Neutrophil (primary cell): ENCODE measurements around the gene TNS3.

Experiments
- H3K27ac ChIP-seq: fragments of 200-600 bp; sonication (generic); 2 replicates; pipeline ENCODE4 v1.5.1; 2016; ENCODE audit warnings: mild to moderate bottlenecking, moderate library complexity
- H3K27me3 ChIP-seq: fragments of 200-600 bp; sonication (generic); 2 replicates; pipeline ENCODE4 v1.6.0; 2016; ENCODE audit warnings: mild to moderate bottlenecking
- H3K36me3 ChIP-seq: fragments of 200-600 bp; sonication (generic); 2 replicates; pipeline ENCODE4 v1.5.1; 2017
- H3K4me1 ChIP-seq, 2 experiments: fragments of 200-600 bp in 1 of 2; sonication (generic) in 1 of 2; 1 replicate in 1 of 2; 2 replicates in 1 of 2; pipeline versions ENCODE4 v1.5.1 to v1.6.1; 2013 to 2016; ENCODE audit warnings: low read depth in 1 of 2, low read length in 1 of 2, mild to moderate bottlenecking in 1 of 2, moderate library complexity in 1 of 2; ENCODE audit not compliant: control insufficient read depth in 1 of 2, insufficient read depth in 1 of 2
- H3K4me3 ChIP-seq, 2 experiments: fragments of 200-600 bp in 1 of 2; sonication (generic) in 1 of 2; 1 replicate in 1 of 2; 2 replicates in 1 of 2; pipeline ENCODE4 v1.5.1; 2013 to 2016; ENCODE audit warnings: low read depth in 1 of 2, low read length in 1 of 2, mild to moderate bottlenecking in 1 of 2, moderate library complexity in 1 of 2
- H3K9me3 ChIP-seq: fragments of 200-600 bp; sonication (generic); 2 replicates; pipeline ENCODE4 v1.5.1; 2016
- TF ChIP-seq, protein P1 (sequence below): fragments of 200-600 bp; sonication (generic); IDR thresholded peaks from 2 replicates; pipeline ENCODE4 v1.5.1; 2016; ENCODE audit warnings: antibody characterized with exemption

TNS3 gene

DNA sequence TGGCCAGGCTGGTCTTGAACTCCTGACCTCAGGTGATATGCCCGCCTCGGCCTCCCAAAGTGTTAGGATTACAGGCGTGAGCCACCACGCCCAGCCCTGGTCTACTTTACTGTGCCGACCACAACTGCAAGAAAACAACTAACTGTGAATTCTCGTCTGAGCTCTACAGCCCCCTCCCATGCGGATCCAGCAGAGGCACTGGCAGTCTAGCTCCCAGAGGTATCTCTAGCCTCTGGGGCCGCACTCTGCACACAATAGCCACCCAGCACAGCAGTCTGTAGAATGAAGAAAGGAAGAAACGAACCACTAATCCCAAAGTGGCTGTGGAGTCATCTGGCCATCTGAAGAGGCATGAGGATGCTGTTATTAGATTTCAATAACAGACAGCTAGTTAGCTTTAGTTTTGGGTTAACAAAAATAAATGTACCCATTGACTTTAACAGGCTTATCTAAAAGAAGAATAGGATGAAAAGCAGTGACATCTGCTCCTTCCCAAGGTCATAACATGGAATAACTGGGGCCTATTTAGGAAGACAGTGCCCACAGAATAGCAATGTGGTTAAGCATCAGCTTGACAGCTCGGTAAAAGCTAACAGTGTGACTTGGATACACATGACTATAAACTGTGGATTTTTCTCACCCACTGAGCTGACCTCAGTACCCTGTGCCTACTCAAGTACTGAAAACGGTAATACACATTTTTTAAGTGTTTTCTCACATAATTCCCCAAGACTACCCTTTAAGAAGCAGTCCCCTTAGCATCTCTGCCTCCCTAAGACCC is 131.9 kb downstream of the TNS3 start:
- no peaks in the 10 kb centered on the region for H3K9me3 ChIP-seq
- H3K4me1 ChIP-seq: peaks cover 3 to 7% of the 10 kb centered on the region in 2 experiments
- H3K4me3 ChIP-seq: no peak overlapping the region
- TF ChIP-seq, protein P1, sequence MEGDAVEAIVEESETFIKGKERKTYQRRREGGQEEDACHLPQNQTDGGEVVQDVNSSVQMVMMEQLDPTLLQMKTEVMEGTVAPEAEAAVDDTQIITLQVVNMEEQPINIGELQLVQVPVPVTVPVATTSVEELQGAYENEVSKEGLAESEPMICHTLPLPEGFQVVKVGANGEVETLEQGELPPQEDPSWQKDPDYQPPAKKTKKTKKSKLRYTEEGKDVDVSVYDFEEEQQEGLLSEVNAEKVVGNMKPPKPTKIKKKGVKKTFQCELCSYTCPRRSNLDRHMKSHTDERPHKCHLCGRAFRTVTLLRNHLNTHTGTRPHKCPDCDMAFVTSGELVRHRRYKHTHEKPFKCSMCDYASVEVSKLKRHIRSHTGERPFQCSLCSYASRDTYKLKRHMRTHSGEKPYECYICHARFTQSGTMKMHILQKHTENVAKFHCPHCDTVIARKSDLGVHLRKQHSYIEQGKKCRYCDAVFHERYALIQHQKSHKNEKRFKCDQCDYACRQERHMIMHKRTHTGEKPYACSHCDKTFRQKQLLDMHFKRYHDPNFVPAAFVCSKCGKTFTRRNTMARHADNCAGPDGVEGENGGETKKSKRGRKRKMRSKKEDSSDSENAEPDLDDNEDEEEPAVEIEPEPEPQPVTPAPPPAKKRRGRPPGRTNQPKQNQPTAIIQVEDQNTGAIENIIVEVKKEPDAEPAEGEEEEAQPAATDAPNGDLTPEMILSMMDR: no peak
- no peaks in the 10 kb centered on the region for H3K36me3 ChIP-seq
- H3K27ac ChIP-seq: no peak overlapping the region
- no peaks in the 10 kb centered on the region for H3K27me3 ChIP-seq

DNA sequence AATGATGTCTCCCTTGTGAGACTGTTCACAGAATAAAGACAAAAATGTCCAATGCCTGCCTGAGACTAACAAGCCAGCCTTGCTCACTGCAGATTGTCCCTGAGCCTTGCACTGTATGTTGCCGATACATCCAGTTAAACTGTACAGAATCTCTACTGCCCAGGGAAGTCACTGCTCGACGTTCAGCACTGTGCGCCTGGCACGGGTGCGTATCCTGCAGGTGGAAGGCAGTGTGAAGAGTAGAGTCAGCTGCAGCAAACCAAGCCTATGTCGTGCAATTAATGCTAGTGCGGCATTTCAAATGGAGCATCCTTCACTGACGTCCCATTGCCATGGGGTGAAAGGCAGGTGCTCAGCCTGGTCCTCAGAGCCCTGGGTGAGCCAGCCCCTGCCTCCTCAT is 132.9 kb downstream of the TNS3 start:
- TF ChIP-seq, protein P1: no peak
- Histone ChIP-seq H3K27me3 (no peaks in the 10 kb centered on the region), H3K27ac (no peak overlapping the region), H3K4me3 (no peak overlapping the region), H3K36me3 (no peaks in the 10 kb centered on the region), H3K4me1 (peaks cover 3 to 5% of the 10 kb centered on the region in 2 experiments), H3K9me3 (no peaks in the 10 kb centered on the region)

DNA sequence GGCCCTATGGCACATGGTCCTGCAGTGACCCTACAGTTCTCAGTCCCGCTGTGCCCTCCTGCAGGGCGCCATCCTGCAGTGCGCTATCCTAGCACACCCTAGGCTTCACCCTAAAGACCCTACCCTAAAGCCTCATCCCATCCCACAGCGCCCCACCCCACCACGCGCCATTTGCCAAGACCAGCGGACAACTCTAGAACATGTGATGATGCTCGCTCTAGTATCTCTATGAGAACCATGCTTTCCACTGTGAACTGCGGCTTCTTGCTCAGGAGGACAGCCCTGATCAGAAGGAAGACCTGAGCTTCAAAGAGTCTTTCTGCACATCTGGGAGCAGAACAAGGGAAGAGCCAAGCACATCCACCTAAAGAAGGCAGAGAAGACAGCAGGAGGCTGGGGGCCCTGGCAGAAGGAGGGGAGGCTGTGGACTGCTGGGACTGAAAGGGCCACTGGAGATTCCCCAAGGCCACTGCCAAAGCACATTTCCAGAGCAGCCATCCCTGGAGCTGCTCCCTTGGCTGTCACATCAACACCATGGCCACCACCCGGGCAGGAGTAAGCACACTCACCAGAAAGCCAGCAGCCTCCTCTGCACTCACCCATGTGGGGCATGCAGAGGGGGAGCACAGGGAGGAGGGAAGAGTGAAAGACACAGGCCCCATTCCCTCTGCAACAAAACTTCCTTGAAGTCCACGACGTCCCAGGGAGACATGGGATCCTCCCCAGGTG is 134.1 kb downstream of the TNS3 start:
- TF ChIP-seq, protein P1: no peak
- Histone ChIP-seq H3K27ac (no peak overlapping the region), H3K27me3 (no peaks in the 10 kb centered on the region), H3K4me1 (no peaks in the 10 kb centered on the region), H3K9me3 (no peaks in the 10 kb centered on the region), H3K4me3 (no peak overlapping the region), H3K36me3 (no peaks in the 10 kb centered on the region)

DNA sequence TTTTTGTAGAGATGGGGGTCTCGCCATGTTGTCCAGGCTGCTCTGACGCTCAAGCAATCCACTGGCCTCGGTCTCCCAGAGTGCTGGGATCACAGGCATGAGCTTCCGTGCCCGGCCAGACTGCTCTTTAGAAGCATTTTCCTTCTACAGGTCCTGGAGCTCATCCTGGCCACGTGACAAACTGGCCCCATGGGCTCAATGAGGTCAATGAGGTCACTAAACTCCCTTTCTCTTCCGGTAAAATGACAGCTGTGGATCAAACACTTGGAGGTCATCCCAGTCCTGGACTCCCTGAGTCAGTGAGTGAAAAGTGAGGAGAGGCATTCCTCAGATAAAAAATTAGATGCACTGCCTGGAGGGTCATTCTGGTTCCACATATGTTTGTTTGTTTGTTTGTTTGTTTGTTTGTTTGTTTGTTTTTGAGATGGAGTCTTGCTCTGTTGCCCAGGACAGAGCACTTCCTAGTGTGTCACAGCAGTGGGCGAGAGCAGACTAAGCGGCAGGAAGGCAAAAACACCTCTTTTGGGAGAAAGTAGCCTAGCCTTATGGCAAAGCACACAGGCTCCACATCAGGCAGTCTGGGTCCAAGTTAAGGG is 134.9 kb downstream of the TNS3 start:
- no peak overlapping the region for H3K4me3 ChIP-seq
- no peaks in the 10 kb centered on the region for H3K36me3 ChIP-seq
- H3K27ac ChIP-seq: no peak overlapping the region
- no peaks in the 10 kb centered on the region for H3K27me3 ChIP-seq
- H3K9me3 ChIP-seq: no peaks in the 10 kb centered on the region
- no peaks in the 10 kb centered on the region for H3K4me1 ChIP-seq
- TF ChIP-seq, protein P1: no peak

DNA sequence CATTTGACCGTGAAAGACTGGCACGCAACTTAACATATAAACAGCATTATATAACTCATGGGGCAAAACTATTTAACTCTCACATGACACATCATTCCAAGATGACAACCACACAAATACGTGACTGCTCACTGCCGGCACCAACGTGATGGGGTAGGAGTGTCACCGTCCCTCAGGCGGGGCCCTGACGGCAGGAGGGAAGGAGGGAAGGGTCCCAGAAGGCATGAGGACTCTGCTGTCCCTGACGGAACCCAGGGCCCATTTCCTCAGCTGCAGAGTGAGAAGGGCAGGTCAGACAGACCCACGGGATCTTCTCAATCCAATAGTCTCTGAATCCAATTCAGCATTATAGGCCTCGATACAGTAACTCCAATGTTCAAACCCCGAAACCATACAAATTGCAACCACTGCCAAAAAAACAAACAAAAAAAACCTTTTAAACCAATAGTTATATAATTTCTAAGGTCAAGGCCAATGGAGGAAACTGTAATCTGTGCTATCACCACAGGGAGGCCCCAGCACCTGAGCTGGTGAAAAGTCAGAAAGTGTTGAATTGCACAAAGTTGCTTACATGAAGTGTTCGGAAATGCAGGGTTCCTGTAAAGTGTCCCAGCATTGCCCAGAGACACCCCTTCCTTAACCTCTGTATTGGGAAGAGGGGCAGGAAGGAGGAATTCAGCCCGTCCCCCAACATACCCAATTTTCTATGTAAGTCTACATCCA is 137.4 kb downstream of the TNS3 start:
- Histone ChIP-seq H3K36me3 (no peaks in the 10 kb centered on the region), H3K27ac (no peak overlapping the region), H3K27me3 (no peaks in the 10 kb centered on the region), H3K9me3 (no peaks in the 10 kb centered on the region), H3K4me3 (no peak overlapping the region), H3K4me1 (no peaks in the 10 kb centered on the region)
- TF ChIP-seq, protein P1: no peak
